NCI-H748 (cell line): Measurements from ENCODE around the gene RBKS.

Source experiments
- DNase-seq: peaks from one replicate; lab custom pipeline; 2025; ENCODE audit not compliant: unreplicated experiment; lab: John Stamatoyannopoulos, UW

The RBKS gene

DNA sequence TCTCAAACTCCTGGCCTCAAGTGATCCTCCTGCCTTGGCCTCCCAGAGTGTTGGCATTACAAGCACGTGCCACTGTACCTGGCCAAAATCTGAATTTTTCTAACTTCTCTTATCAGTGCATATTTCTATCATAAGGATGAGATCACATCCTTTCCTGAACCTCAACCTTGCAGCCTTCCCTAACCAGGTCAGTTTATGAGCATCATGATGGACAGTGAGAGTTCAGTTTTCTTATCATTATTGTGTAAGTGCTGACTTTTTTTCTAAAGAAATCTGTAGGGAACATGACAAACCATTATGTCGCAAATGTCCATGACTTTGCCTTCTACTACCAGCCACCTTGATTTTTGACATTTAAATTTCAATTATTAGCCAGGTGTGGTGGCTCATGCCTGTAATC lies 87.1 kb downstream of the RBKS start:
- DNase-seq, result no peak

DNA sequence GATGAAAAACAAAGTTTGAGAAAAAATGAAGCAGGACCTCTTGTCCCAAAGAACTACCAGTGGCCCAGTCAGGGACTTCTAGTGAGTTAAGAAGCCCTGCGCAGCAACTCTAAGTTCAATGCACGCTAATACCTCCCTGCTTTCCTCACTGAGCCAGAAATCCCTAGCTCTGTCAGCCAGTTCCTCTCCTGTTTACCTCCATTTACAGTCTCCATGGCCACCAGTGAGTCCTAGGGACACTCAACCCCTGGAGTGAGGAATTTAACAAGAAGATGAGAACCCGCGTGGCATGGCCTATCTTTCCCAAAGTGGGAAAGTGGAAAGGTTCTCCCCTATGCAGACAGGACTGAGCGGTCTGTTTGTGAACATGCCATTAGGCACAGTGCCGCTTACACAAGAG lies 87.6 kb downstream of the RBKS start:
- DNase-seq, result no peak

DNA sequence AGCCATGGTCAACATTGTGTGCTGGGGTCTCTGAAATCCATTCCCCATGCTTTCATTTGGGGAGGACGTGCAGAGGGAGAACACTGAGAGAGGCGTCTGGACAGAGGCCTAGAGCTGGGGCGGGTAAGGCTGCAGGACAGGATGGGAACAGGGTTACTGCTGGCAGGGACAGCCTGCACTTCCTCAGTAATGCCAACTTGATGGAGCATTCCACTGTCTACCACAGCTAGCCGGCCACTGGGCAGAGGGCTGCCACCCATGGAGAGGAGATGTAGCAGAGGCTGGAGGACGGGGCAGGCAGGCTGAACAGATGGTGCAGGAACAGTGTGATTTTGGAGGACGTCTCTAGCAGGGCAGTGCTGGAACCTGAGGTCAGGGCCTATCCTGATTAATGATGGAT lies 89.3 kb downstream of the RBKS start:
- no peak for DNase-seq

- no peak for DNase-seq
These were observed 90.6 kb downstream of the RBKS start for GRCh38 chr2:27799646-27800010.

DNA sequence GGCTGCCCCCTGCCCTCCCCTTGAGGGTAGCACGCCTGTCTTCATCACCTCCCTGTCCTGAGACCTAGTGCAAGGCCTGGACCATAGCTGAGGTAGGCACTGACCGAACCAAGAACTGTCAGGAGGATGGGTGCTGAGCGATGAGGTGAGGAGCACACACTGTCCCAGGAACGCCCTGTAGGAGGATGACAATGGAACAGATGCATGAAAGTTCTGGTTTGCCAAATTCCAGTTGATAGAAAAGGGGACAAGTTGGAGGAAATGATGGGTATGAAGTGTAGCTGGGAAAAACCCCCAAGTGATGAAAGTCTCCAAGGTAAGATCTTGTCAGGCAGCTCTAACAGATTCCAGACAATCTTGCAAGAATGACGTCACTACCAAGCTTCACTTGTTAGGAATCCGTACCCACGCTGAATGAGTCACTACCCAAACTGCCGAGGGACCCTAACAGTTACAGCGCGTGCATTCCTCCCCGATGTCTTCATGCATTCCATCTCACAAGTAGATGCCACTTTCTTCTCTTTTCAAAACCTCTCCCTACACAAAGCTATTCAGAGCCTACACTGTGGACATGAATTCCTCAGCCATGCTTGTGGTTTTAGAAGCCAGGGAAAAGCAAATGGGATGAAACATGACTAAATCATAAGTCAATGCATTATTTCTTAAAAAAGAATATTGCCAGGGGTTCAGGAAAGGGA lies 91.1 kb downstream of the RBKS start:
- no peak for DNase-seq

GRCh38 chr2:27798486-27798885 lies 91.7 kb downstream of the RBKS start:
- no peak for DNase-seq

DNA sequence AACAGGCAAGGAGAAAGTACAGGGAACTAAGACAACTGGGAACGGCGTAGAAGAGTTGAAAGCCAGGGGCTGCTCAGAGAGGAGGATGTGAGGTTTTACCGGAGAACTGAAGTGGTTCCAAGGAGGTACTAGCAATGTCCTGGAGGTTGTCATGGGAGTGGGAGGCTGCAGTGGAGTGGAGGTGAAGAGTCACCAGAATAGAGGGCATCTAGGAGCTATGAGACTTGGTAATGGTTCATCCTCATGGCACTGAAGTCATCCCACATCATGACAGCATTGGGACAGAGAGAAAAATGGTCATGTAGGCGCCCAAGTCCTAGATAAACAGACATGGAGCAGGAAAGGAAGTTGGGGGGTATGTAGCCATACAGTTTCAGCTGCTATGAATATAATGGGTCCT lies 92.3 kb downstream of the RBKS start:
- DNase-seq, result no peak

- no peak for DNase-seq
These were observed 93.1 kb downstream of the RBKS start for GRCh38 chr2:27796791-27797765.

DNA sequence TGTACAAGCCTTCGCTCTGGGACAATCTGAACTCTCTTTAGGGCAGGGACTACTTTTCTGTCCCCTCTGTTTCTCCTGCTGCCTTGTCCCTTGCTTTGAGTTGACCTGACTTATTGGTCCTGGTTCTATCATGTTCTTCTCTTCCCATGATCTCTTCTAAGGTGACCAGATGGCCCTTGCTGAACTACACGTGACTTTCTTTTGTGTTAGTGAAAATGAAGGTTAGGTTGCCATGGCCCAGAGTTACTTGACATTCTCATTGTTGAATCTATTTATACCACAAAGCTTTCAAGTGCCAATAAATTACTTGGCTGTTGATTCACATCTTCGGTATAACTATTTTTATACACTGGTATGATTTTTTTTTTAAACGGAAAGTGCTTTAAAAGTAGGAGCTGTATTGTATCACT lies 94.3 kb downstream of the RBKS start:
- no peak for DNase-seq

GRCh38 chr2:27795093-27795834 lies 94.9 kb downstream of the RBKS start:
- DNase-seq, result no peak

DNA sequence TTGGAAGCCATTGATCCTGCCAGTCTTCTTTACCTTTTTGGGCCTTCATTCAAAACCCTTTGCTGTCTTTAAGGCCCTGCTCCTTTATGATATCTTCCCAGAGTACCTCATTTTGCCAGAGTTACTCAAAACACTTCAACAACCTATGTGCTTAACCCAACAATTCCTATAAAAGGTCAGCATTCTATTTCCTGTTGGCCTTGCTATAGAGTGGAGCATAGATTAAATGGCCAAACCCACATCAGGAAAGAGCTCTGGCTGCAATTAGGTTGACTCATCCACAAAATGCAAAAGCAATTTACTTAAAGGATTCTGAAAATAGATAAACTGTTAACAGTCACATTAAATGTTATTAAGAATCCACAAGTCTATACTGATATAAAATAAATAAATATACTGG lies 97.4 kb downstream of the RBKS start:
- DNase-seq, result no peak

DNA sequence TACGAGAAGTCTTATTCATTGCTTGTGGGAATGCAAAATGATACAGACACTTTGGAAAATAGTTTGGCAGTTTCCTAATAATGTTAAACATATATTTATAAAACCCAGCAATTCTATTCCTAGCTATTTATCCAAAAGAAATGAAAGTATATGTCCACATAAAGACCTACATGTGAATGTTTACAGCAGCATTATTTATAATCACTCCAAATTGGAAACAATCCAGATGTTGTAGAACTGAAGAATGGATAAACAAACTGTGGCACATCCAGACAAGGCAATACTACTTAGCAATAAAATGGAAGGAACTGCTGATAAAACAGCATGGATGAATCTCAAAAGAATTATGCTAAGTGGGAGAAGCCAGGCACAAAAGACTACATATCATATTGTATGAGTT lies 99.4 kb downstream of the RBKS start:
- no peak for DNase-seq

DNA sequence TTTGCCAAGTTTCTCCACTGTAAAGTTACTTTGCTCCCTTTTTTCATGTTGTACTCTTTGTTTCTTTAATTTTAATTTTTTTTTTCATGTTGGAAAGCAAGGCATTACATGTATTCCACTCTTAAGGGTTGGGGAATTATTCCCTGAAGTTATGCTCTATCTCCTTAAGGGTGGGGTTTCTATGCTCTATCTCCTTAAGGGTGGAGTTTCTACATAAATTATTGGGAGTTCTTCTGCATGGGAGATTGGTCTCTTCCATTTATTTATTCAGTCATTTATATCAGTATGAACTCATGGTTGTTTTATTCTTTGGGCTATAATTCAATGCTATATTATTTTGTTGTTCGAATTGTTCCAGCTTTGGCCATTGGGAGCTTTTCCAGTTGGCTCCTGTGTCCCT lies 107.5 kb downstream of the RBKS start:
- no peak for DNase-seq

GRCh38 chr2:27781496-27781895 lies 108.7 kb downstream of the RBKS start:
- no peak for DNase-seq

DNA sequence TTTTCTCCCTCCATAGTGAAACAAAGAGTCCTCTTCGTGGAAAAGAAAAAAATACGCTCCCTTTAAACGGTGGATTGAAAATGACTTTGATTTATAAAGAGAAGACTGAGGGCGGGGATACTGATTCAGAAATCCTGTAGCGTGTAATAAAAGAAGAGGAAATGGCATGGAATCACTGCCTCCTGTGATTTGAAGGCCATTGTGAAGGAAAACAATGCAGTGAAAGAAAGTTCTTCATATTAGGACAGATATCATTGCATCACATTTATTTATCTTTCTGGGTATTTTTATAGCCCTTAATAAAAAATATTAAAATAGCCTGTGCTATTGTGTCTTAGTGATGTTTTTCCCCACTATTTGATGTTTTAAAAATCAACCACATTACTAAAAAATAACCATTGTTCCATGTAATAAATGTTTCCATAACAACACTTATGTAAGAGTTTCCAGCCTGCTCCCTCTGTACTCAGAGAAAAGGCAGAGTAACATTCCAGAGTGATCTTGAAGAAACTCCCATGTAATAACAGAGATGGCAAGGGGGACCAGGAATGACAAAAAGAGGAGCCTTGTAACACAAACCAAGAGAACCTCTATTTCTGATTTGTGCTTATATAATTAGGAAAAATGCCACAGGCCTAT lies 110.7 kb downstream of the RBKS start:
- no peak for DNase-seq

DNA sequence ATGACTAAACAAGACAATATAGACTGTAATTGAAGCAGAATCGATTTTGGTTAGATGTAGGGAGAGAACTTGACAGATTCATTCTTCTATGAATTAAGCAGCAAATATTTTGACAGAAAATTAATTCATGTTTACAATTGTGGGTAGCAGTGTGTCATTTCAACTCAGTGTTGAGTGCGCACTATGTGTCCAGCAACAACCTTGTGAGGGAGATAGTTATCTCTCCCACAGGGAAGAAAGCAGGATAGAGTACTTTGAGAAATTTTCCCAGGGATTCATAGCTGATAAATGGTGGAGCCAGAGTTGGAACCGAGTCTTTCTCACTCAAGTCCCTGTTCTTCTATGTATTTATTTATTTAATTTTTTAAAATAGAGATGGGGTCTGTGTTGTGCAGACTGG lies 113.5 kb downstream of the RBKS start:
- no peak for DNase-seq

DNA sequence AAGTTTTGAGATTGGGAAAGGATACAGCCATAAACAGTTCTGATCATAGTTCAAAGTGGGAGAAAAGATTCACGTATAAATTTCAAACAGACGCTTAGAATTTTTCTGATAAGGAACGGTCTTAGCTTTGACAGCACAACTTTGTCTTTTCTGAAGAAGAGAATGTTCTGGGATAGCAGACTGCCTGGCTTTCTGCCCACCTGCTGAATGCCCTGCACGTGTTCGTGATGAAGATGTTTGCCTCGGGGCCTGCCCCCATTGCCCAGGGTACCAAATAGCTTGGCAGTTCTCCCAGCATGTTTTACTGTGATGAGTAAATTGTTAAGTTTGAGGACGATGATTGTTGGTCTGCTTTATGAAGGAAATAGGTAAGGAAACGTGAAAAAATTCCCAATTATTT lies 114.1 kb downstream of the RBKS start:
- no peak for DNase-seq

DNA sequence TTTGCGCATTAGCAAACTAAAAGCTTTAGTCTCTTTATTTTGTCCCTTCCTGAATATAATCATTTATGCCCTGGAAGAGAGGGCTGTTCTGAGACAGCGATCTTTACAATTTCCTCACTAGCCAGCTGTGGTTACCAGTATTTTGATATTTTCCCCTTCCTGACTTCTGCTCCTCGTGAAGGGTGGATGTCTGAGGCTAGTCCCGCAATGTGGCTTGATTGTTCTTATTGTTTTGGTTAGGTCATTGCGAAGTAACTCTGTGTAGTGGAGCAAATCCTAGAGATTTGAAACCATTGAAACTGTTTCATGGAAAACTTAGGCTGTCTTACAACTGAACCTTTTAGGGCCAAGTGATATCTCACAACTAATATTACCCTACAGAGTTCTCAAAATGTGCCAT lies 116.2 kb downstream of the RBKS start:
- no peak for DNase-seq

DNA sequence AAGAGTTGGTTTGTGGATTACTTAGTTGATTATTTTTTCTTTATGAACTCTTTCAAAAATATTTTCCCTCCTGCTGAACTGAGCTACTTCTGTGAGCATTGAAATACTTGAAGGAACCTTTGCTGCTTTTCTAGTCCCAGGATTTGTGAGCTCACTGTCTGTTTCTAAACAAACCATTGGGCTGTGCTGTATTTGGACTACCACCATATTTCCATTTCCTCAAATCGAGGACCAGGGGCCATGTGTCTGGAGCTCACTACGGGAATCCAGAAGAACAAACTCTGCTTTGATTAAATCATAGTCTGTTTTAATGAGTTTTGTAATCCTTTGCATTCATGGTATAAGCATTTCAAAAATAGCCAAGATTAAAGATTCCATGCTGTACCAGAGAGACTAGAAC lies 117.4 kb downstream of the RBKS start:
- no peak for DNase-seq

GRCh38 chr2:27771548-27772335 lies 118.4 kb downstream of the RBKS start, which contains the start of gene MRPL33:
TSS of gene MRPL33 (plus strand) at chr2:27771719. CDS start at chr2:27771778, 59 bp downstream.
- DNase-seq, result peak; percentile 95
